Adipose tissue (tissue), 3 donors: ENCODE measurements around the gene PRTG. TPM values are rescaled to one million over a fixed set of nuclear protein-coding genes. Genes with fewer than 3 reads are reported as not detected.
"Not testable (repeated sequence)": the region's sequence is repeated elsewhere in the genome, so short reads cannot be mapped to it uniquely, and the experiment has no call there.

Experiments
- H3K27ac ChIP-seq: one replicate; pipeline ENCODE4 v1.5.1; 2013; ENCODE audit warnings: low read depth, low read length
- WGBS, 3 donors: extraction: QIAGEN DNeasy Blood & Tissue Kit; methylation state at CpG; one replicate each; pipeline ENCODE4 v1.1.7; 2013; 5-methylcytosine and 5-hydroxymethylcytosine counted together
- polyA plus RNA-seq, 3 donors: library from polyadenylated mRNA; stranded (reverse); fragments of 200-250 nt; gene quantifications; one replicate each; pipeline ENCODE4 v1.2.3, GENCODE V29; 2013
- donor health status: healthy with polysubstance abuse.
- donor health status: Bipolar disorder and iron deficiency.
- donor health status: healthy.

The PRTG gene
- polyA plus RNA-seq, 3 donors, result 0.13 to 0.52 (median 0.22) TPM

- WGBS, 3 donors, result 90 to 97% (median 94%) methylated on average over 2 of the region's 2 CpGs
- H3K27ac ChIP-seq, result no peak overlapping the region
These were observed 30.6 kb downstream of the PRTG start for GRCh38 chr15:55712363-55712762.

GRCh38 chr15:55710286-55710685, 32.7 kb downstream of the PRTG start:
- no peak overlapping the region for H3K27ac ChIP-seq

- 46 to 50% (median 46%) methylated on average over 2 of the region's 2 CpGs for WGBS, 3 donors
- no peak overlapping the region for H3K27ac ChIP-seq
These were observed 33.5 kb downstream of the PRTG start for GRCh38 chr15:55709458-55709857.

GRCh38 chr15:55708720-55709119, 34.2 kb downstream of the PRTG start:
- 73 to 92% (median 89%) methylated on average over 8 of the region's 8 CpGs for WGBS, 3 donors

GRCh38 chr15:55707951-55708350, 35.0 kb downstream of the PRTG start:
- H3K27ac ChIP-seq, result no peak overlapping the region
- 68 to 97% (median 90%) methylated on average over 4 of the region's 4 CpGs for WGBS, 3 donors

More at GRCh38 chr15:55708720-55709119, 34.2 kb downstream of the PRTG start:
- no peak overlapping the region for H3K27ac ChIP-seq

- H3K27ac ChIP-seq, result no peak overlapping the region
- 52 to 84% (median 82%) methylated on average over 3 of the region's 3 CpGs for WGBS, 3 donors
These were observed 35.4 kb downstream of the PRTG start for GRCh38 chr15:55707518-55707917.

GRCh38 chr15:55703873-55704301, 39.1 kb downstream of the PRTG start:
- WGBS, 3 donors, result 15 to 63% (median 61%) methylated on average over 2 of the region's 2 CpGs
- no peak overlapping the region for H3K27ac ChIP-seq

- no peak overlapping the region for H3K27ac ChIP-seq
- 92 to 99% (median 97%) methylated on average over 6 of the region's 6 CpGs for WGBS, 3 donors
These were observed 42.1 kb downstream of the PRTG start for GRCh38 chr15:55700876-55701275.

GRCh38 chr15:55698653-55699052, 44.3 kb downstream of the PRTG start:
- H3K27ac ChIP-seq, result no peak overlapping the region
- 75 to 97% (median 85%) methylated on average over 4 of the region's 4 CpGs for WGBS, 3 donors

- WGBS, 3 donors, result 90 to 91% (median 91%) methylated on average over 3 of the region's 3 CpGs
- H3K27ac ChIP-seq, result no peak overlapping the region
These were observed 46.7 kb downstream of the PRTG start for GRCh38 chr15:55696221-55696620.

GRCh38 chr15:55695432-55695831, 47.5 kb downstream of the PRTG start:
- 62 to 81% (median 72%) methylated on average over 8 of the region's 8 CpGs for WGBS, 3 donors
- no peak overlapping the region for H3K27ac ChIP-seq

- 63 to 75% (median 68%) methylated on average over 4 of the region's 4 CpGs for WGBS, 3 donors
These were observed 48.3 kb downstream of the PRTG start for GRCh38 chr15:55694652-55695150.

GRCh38 chr15:55693116-55693515, 49.8 kb downstream of the PRTG start:
- 93 to 97% (median 96%) methylated on average over 14 of the region's 14 CpGs for WGBS, 3 donors
- H3K27ac ChIP-seq, result not testable (repeated sequence)

More at GRCh38 chr15:55694652-55695150, 48.3 kb downstream of the PRTG start:
- H3K27ac ChIP-seq, result no peak overlapping the region

- no peak overlapping the region for H3K27ac ChIP-seq
- 86 to 96% (median 95%) methylated on average over 6 of the region's 6 CpGs for WGBS, 3 donors
These were observed 55.2 kb downstream of the PRTG start for GRCh38 chr15:55687792-55688191.

- 14 to 50% (median 24%) methylated on average over 1 of the region's 1 CpG for WGBS, 3 donors
- H3K27ac ChIP-seq, result no peak overlapping the region
These were observed 57.7 kb downstream of the PRTG start for GRCh38 chr15:55685286-55685685.

GRCh38 chr15:55683376-55683775, 59.6 kb downstream of the PRTG start:
- no peak overlapping the region for H3K27ac ChIP-seq

GRCh38 chr15:55681631-55682030, 61.3 kb downstream of the PRTG start:
- no peak overlapping the region for H3K27ac ChIP-seq
- WGBS, 3 donors, result 64 to 82% (median 78%) methylated on average over 5 of the region's 5 CpGs

- no peak overlapping the region for H3K27ac ChIP-seq
- 64 to 96% (median 86%) methylated on average over 2 of the region's 2 CpGs for WGBS, 3 donors
These were observed 66.4 kb downstream of the PRTG start for GRCh38 chr15:55676507-55676906.

GRCh38 chr15:55673287-55673686, 69.7 kb downstream of the PRTG start:
- 91 to 95% (median 93%) methylated on average over 10 of the region's 10 CpGs for WGBS, 3 donors
- H3K27ac ChIP-seq, result no peak overlapping the region

GRCh38 chr15:55669270-55669669, 73.7 kb downstream of the PRTG start:
- H3K27ac ChIP-seq, result no peak overlapping the region
- WGBS, 3 donors, result 56 to 65% (median 62%) methylated on average over 3 of the region's 3 CpGs
